ENCODE results near the gene UGT1A4. TPM values are rescaled to one million over a fixed set of nuclear protein-coding genes. Genes with fewer than 3 reads are reported as not detected.

UGT1A4 gene
- total RNA-seq, 2 experiments from 2014 or later = not detected

DNA sequence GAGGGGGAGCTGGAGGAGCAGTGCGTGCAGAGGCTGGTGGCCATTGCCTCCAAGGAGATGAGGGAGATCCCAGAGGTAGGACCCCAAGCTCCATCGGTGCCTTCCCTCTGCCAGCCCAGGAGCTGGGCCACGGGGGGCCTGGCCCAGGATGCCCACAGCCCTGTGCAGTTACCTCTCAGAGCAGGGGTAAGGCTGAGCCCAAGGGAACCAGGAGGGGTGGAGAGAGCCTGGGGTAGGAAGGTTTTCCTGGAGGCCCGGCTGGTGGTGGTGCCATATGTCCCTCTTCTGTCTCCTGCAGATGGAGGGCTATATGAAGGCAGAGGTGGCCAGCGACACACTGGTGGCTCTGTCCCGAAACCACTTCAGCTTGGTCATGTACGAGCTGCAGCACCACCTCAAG lies 71.0 kb downstream of the UGT1A4 start:
- CTCF ChIA-PET = no interaction called here
- POLR2A ChIA-PET = no interaction called here
- peaks cover 0 to 5% of the 10 kb centered on the region in 2 experiments for H3K27me3 ChIP-seq (ENCODE audit: control insufficient read depth in 1 of 2, insufficient read depth in 2 of 2, low read length in 2 of 2)
- Mint-ChIP-seq H3K9me3 (no peaks in the 10 kb centered on the region), H3K4me3 (no peak overlapping the region), H3K4me1 (ENCODE audit: low read depth) (no peaks in the 10 kb centered on the region), H3K27me3 (peaks cover 12% of the 10 kb centered on the region), H3K27ac (no peak overlapping the region), H3K36me3 (ENCODE audit: low read depth) (no peaks in the 10 kb centered on the region)
- intact Hi-C loops (cut with DNase I, micrococcal nuclease) = no loop called here
- ATAC-seq (ENCODE audit: poor library complexity) = no peak
- TF ChIP-seq, protein P1, sequence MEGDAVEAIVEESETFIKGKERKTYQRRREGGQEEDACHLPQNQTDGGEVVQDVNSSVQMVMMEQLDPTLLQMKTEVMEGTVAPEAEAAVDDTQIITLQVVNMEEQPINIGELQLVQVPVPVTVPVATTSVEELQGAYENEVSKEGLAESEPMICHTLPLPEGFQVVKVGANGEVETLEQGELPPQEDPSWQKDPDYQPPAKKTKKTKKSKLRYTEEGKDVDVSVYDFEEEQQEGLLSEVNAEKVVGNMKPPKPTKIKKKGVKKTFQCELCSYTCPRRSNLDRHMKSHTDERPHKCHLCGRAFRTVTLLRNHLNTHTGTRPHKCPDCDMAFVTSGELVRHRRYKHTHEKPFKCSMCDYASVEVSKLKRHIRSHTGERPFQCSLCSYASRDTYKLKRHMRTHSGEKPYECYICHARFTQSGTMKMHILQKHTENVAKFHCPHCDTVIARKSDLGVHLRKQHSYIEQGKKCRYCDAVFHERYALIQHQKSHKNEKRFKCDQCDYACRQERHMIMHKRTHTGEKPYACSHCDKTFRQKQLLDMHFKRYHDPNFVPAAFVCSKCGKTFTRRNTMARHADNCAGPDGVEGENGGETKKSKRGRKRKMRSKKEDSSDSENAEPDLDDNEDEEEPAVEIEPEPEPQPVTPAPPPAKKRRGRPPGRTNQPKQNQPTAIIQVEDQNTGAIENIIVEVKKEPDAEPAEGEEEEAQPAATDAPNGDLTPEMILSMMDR (IDR thresholded peaks at IDR 0.05) = no peak
- no peaks in the 10 kb centered on the region for H3K4me1 ChIP-seq (ENCODE audit: insufficient read depth, low read length)
- H3K9me3 ChIP-seq (ENCODE audit: control insufficient read depth in 1 of 2, insufficient read depth in 1 of 2, low read length in 2 of 2) = peaks cover 0 to 8% of the 10 kb centered on the region in 2 experiments
- H3K27ac ChIP-seq (ENCODE audit: low read depth in 1 of 2, low read length in 2 of 2) = no peak overlapping the region
- no peak for DNase-seq
- no peaks in the 10 kb centered on the region for H3K36me3 ChIP-seq (ENCODE audit: insufficient read depth, low read length)
- H3K4me3 ChIP-seq (ENCODE audit: low read length) = no peak overlapping the region

DNA sequence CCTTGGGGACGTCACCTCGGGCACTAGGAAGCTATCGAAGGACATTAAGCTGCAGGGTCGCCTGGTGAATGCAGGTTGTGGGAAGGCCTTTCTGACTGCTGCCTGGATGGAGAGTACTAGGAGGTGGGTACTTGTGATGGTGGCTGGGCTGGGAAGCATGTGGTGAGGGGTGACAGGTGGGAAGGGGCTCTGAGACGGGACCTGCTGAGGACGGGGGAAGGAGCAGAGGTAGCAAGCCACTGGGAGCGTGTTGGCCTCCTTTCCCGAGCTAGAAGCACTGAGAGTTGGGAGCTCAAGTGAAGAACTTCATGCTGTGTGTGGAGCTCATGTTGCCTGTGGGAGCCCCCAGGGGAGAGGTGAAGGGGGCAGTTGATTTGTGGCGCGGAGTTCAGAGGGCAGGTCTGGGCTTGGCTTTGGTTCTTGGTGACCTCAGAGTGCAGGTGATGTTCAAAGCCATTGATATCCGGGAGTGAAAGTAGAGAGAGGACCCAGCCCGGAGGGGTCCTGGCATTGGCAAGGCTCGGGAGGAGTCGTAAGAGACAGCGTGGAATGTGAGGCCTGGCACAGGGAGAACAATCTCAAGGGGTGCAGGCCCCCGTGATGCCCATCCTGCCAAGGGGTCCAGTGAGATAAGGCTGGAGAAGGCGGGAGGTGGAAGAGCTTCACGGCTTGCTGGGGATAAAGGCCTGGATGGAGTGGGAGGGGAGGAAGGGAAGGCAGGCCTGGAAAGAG lies 72.8 kb downstream of the UGT1A4 start:
- peaks cover 2% of the 10 kb centered on the region for H3K27me3 Mint-ChIP-seq
- no peak overlapping the region for H3K27ac Mint-ChIP-seq
- Histone ChIP-seq H3K27ac (ENCODE audit: low read depth in 1 of 2, low read length in 2 of 2) (no peak overlapping the region), H3K27me3 (ENCODE audit: control insufficient read depth in 1 of 2, insufficient read depth in 2 of 2, low read length in 2 of 2) (no peaks in the 10 kb centered on the region), H3K4me3 (ENCODE audit: low read length) (no peak overlapping the region), H3K4me1 (ENCODE audit: insufficient read depth, low read length) (no peaks in the 10 kb centered on the region), H3K9me3 (ENCODE audit: control insufficient read depth in 1 of 2, insufficient read depth in 1 of 2, low read length in 2 of 2) (peaks cover 0 to 8% of the 10 kb centered on the region in 2 experiments), H3K36me3 (ENCODE audit: insufficient read depth, low read length) (no peaks in the 10 kb centered on the region)
- no peaks in the 10 kb centered on the region for H3K9me3 Mint-ChIP-seq
- POLR2A ChIA-PET = no interaction called here
- DNase-seq = no peak
- intact Hi-C loops (cut with DNase I, micrococcal nuclease) = no loop called here
- CTCF ChIA-PET = no interaction called here
- no peaks in the 10 kb centered on the region for H3K4me1 Mint-ChIP-seq (ENCODE audit: low read depth)
- ATAC-seq (ENCODE audit: poor library complexity) = no peak
- no peak overlapping the region for H3K4me3 Mint-ChIP-seq
- H3K36me3 Mint-ChIP-seq (ENCODE audit: low read depth) = no peaks in the 10 kb centered on the region
- TF ChIP-seq, protein P1 (IDR thresholded peaks at IDR 0.05) = no peak

DNA sequence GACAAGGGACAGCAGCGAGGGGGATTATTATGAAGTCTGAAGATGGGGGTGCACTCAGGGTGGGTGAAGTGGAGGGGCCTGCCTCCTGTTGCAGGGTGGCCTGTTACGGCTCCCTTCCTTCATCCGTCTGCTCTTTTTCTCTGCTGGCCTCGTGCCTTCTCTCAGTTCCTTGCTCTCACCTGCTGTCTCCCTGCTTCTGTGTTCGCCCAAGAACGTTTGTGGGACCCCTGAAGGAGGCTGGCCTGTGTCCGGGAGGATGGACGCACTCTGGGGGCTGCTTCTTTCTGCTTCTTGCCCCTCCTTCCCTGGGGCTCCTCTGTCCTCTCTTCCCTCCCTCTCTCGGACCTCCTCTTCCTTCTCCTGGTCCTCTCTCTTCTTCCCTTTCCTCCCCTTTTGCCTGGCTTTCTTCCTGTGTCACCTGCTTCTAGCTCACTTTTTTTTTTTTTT lies 73.4 kb downstream of the UGT1A4 start:
- ATAC-seq (ENCODE audit: poor library complexity) = no peak
- Histone ChIP-seq H3K9me3 (ENCODE audit: control insufficient read depth in 1 of 2, insufficient read depth in 1 of 2, low read length in 2 of 2) (peaks cover 0 to 8% of the 10 kb centered on the region in 2 experiments), H3K4me3 (ENCODE audit: low read length) (no peak overlapping the region), H3K4me1 (ENCODE audit: insufficient read depth, low read length) (no peaks in the 10 kb centered on the region), H3K36me3 (ENCODE audit: insufficient read depth, low read length) (no peaks in the 10 kb centered on the region), H3K27me3 (ENCODE audit: control insufficient read depth in 1 of 2, insufficient read depth in 2 of 2, low read length in 2 of 2) (no peaks in the 10 kb centered on the region), H3K27ac (ENCODE audit: low read depth in 1 of 2, low read length in 2 of 2) (no peak overlapping the region)
- H3K9me3 Mint-ChIP-seq = no peaks in the 10 kb centered on the region
- ChIA-PET POLR2A (no interaction called here), CTCF (no interaction called here)
- no peaks in the 10 kb centered on the region for H3K36me3 Mint-ChIP-seq (ENCODE audit: low read depth)
- no peak overlapping the region for H3K4me3 Mint-ChIP-seq
- H3K27me3 Mint-ChIP-seq = no peaks in the 10 kb centered on the region
- H3K27ac Mint-ChIP-seq = no peak overlapping the region
- no peak for DNase-seq
- no peaks in the 10 kb centered on the region for H3K4me1 Mint-ChIP-seq (ENCODE audit: low read depth)
- intact Hi-C loops (cut with DNase I, micrococcal nuclease) = no loop called here
- TF ChIP-seq, protein P1 (IDR thresholded peaks at IDR 0.05) = no peak

All from CD4-positive, alpha-beta T cell (primary cell).